ENCODE data around the gene ANO8. TPM values are rescaled to one million over a fixed set of nuclear protein-coding genes. Genes with fewer than 3 reads are reported as not detected.

The ANO8 gene
- polyA plus RNA-seq, 3 donors: 0.11 to 14.1 TPM; not detected in 1

DNA sequence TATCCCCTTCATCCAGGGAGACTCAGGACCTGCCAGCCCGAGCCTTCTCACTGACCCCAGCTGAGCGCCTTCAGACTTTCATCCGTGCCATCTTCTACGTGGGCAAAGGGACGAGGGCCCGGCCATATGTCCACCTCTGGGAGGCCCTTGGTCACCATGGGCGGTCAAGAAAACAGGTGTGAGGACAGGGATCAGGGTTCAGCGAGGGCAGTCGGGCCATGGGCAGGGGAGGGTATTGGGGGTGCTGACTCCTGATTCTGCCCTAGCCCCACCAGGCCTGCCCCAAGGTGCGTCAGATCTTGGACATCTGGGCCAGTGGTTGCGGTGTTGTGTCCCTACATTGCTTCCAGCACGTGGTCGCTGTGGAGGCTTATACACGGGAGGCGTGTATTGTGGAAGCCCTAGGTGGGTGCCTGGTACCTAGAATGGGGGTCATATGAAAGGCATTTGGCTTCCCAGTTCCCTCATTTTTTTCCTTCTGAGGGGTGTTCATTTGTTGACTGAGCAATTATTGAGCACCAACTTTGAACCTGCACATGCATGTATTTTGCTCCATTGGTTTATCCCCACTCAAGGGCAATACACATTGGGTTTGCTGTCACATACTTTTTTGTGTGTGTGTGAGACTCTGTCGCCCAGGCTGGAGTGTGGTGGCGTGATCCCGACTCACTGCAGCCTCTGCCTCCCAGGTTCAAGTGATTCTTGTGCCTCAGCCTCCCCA, 49.1 kb downstream of the ANO8 start:
- Mint-ChIP-seq H3K27ac (no peak overlapping the region), H3K4me3 (no peak overlapping the region), H3K36me3 (peaks cover 10 to 37% of the 10 kb centered on the region in 2 donors), H3K27me3 (ENCODE audit: low read depth in 3 of 3) (peaks cover 0 to 10% (median 0%) of the 10 kb centered on the region in 3 donors), H3K4me1 (peaks cover 12% of the 10 kb centered on the region), H3K9me3 (no peaks in the 10 kb centered on the region)
- Histone ChIP-seq H3K4me1 (ENCODE audit: control insufficient read depth in 1 of 2, insufficient read depth in 2 of 2, low read length in 2 of 2) (peaks cover 24 to 25% of the 10 kb centered on the region in 2 donors), H3K4me3 (replicated peaks in 1 of 3; ENCODE audit: low read depth in 2 of 3, low read length in 3 of 3) (no peak overlapping the region), H3K9ac (ENCODE audit: insufficient read depth, low read length, poor library complexity, severe bottlenecking) (no peak overlapping the region), H2AFZ (ENCODE audit: insufficient read depth, low read depth, low read length, poor library complexity, severe bottlenecking) (no peak overlapping the region), H3K27ac (ENCODE audit: low read depth in 1 of 2, low read length in 2 of 2) (no peak overlapping the region), H3K36me3 (replicated peaks in 1 of 2; ENCODE audit: control insufficient read depth in 1 of 2, insufficient read depth in 2 of 2, low read length in 2 of 2) (peaks cover 8 to 27% of the 10 kb centered on the region in 2 donors), H3K79me2 (ENCODE audit: insufficient read depth, low read length) (no peaks in the 10 kb centered on the region), H4K20me1 (ENCODE audit: insufficient read depth, low read length) (peaks cover 4% of the 10 kb centered on the region), H3K4me2 (replicated peaks; ENCODE audit: extremely low read depth, low read length, poor library complexity, severe bottlenecking) (no peak overlapping the region), H3K27me3 (ENCODE audit: control insufficient read depth in 2 of 2, insufficient read depth in 2 of 2, low read length in 2 of 2) (no peaks in the 10 kb centered on the region), H3K9me3 (replicated peaks in 1 of 2; ENCODE audit: control insufficient read depth in 1 of 2, insufficient read depth in 1 of 2, low read length in 2 of 2) (no peaks in the 10 kb centered on the region)
- intact Hi-C loops (cut with micrococcal nuclease): no loop called here
- TF ChIP-seq, protein P1, sequence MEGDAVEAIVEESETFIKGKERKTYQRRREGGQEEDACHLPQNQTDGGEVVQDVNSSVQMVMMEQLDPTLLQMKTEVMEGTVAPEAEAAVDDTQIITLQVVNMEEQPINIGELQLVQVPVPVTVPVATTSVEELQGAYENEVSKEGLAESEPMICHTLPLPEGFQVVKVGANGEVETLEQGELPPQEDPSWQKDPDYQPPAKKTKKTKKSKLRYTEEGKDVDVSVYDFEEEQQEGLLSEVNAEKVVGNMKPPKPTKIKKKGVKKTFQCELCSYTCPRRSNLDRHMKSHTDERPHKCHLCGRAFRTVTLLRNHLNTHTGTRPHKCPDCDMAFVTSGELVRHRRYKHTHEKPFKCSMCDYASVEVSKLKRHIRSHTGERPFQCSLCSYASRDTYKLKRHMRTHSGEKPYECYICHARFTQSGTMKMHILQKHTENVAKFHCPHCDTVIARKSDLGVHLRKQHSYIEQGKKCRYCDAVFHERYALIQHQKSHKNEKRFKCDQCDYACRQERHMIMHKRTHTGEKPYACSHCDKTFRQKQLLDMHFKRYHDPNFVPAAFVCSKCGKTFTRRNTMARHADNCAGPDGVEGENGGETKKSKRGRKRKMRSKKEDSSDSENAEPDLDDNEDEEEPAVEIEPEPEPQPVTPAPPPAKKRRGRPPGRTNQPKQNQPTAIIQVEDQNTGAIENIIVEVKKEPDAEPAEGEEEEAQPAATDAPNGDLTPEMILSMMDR (IDR thresholded peaks at IDR 0.05): no peak
- no peak for DNase-seq
- 96% methylated on average over 15 of the region's 18 CpGs for WGBS (ENCODE audit: insufficient coverage)

DNA sequence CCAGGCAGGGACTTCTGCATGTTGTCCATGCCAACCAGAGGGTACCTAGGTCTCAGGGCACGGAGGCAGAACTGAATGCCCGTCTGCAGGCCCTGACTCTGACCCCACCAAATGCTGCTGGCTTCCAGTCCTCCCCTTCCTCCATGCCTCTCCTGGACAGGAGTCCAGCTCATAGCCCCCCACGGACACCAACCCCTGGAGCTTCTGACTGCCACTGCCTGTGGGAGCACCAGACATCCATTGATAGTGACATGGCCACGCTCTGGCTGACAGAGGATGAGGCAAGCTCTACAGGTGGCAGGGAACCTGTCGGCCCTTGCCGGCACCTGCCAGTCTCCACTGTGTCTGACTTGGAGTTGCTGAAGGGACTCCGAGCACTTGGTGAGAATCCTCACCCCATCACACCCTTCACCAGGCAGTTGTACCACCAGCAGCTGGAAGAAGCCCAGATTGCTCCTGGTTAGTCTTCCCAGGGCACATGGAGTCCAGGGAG, 51.1 kb downstream of the ANO8 start:
- peak overlapping the region in 1 of 2 donors; percentile 56 for H3K4me3 Mint-ChIP-seq
- Histone ChIP-seq H3K36me3 (replicated peaks in 1 of 2; ENCODE audit: control insufficient read depth in 1 of 2, insufficient read depth in 2 of 2, low read length in 2 of 2) (peaks cover 8 to 39% of the 10 kb centered on the region in 2 donors), H3K9ac (ENCODE audit: insufficient read depth, low read length, poor library complexity, severe bottlenecking) (no peak overlapping the region), H2AFZ (ENCODE audit: insufficient read depth, low read depth, low read length, poor library complexity, severe bottlenecking) (no peak overlapping the region), H3K27ac (ENCODE audit: low read depth in 1 of 2, low read length in 2 of 2) (no peak overlapping the region), H4K20me1 (ENCODE audit: insufficient read depth, low read length) (peaks cover 4% of the 10 kb centered on the region), H3K4me3 (replicated peaks in 1 of 3; ENCODE audit: low read depth in 2 of 3, low read length in 3 of 3) (no peak overlapping the region), H3K79me2 (ENCODE audit: insufficient read depth, low read length) (no peaks in the 10 kb centered on the region), H3K9me3 (replicated peaks in 1 of 2; ENCODE audit: control insufficient read depth in 1 of 2, insufficient read depth in 1 of 2, low read length in 2 of 2) (no peaks in the 10 kb centered on the region), H3K4me2 (replicated peaks; ENCODE audit: extremely low read depth, low read length, poor library complexity, severe bottlenecking) (no peak overlapping the region), H3K4me1 (ENCODE audit: control insufficient read depth in 1 of 2, insufficient read depth in 2 of 2, low read length in 2 of 2) (peaks cover 25 to 26% of the 10 kb centered on the region in 2 donors), H3K27me3 (ENCODE audit: control insufficient read depth in 2 of 2, insufficient read depth in 2 of 2, low read length in 2 of 2) (no peaks in the 10 kb centered on the region)
- peaks cover 10 to 36% of the 10 kb centered on the region in 2 donors for H3K36me3 Mint-ChIP-seq
- no peaks in the 10 kb centered on the region for H3K9me3 Mint-ChIP-seq
- DNase-seq: no peak
- H3K4me1 Mint-ChIP-seq: peaks cover 17% of the 10 kb centered on the region
- H3K27ac Mint-ChIP-seq: peak overlapping the region in 1 of 7 donors; percentile 6
- intact Hi-C loops (cut with micrococcal nuclease): loop anchor here (2.0 to 5.0 kb wide), 2 partner anchors 25 to 76 kb away; no protein-coding TSS in a partner anchor
- TF ChIP-seq, protein P1 (IDR thresholded peaks at IDR 0.05): no peak
- peaks cover 0 to 2% (median 2%) of the 10 kb centered on the region in 3 donors for H3K27me3 Mint-ChIP-seq (ENCODE audit: low read depth in 3 of 3)
- 98% methylated on average over 7 of the region's 7 CpGs for WGBS (ENCODE audit: insufficient coverage)

All from CD14-positive monocyte (primary cell).